LNCAP (cell line): ENCODE results near the gene AGPAT3.

ENCODE experiments used
- CTCF ChIP-seq: fragments of 450-650 bp; IDR thresholded peaks from 2 replicates; pipeline ENCODE4 v1.5.1; 2017; ENCODE audit warnings: mild to moderate bottlenecking

AGPAT3 gene

GRCh38 chr21:43927591-43928221 is 62.7 kb downstream of the AGPAT3 start:
- no peak for TF ChIP-seq CTCF

GRCh38 chr21:43928222-43929125 is 63.5 kb downstream of the AGPAT3 start:
- TF ChIP-seq CTCF, result no peak

GRCh38 chr21:43929217-43929971 is 64.4 kb downstream of the AGPAT3 start:
- TF ChIP-seq CTCF, result peak; percentile 54

- TF ChIP-seq CTCF, result no peak
Observed at GRCh38 chr21:43930074-43930847, 65.2 kb downstream of the AGPAT3 start.

- no peak for TF ChIP-seq CTCF
Observed at GRCh38 chr21:43930848-43931375, 65.9 kb downstream of the AGPAT3 start.

- no peak for TF ChIP-seq CTCF
Observed at GRCh38 chr21:43931489-43931888, 66.5 kb downstream of the AGPAT3 start.

- TF ChIP-seq CTCF, result no peak
Observed at GRCh38 chr21:43932005-43932404, 67.0 kb downstream of the AGPAT3 start.
